KOPT-K1 (cell line): ENCODE measurements around the gene HUS1B.

Source experiments
- H3K27ac ChIP-seq: fragments of 200-600 bp; sonication (generic); 2 replicates; pipeline ENCODE4 v1.5.1; 2016; ENCODE audit warnings: antibody characterized with exemption, mild to moderate bottlenecking, low read depth, low read length; ENCODE audit not compliant: poor library complexity, severe bottlenecking
- H3K36me3 ChIP-seq: fragments of 200-600 bp; sonication (generic); 2 replicates; pipeline ENCODE4 v1.5.1; 2017; ENCODE audit warnings: antibody characterized with exemption, mild to moderate bottlenecking, low read length, moderate library complexity; ENCODE audit not compliant: insufficient read depth
- H3K9me3 ChIP-seq: fragments of 200-600 bp; sonication (generic); 2 replicates; pipeline ENCODE4 v1.5.1; 2017; ENCODE audit warnings: antibody characterized with exemption, low read length, mild to moderate bottlenecking; ENCODE audit not compliant: insufficient read depth, poor library complexity, severe bottlenecking

HUS1B gene

GRCh38 chr6:621931-622330, 35.0 kb downstream of the HUS1B start:
- Histone ChIP-seq H3K9me3 (no peaks in the 10 kb centered on the region), H3K36me3 (peaks cover 23% of the 10 kb centered on the region), H3K27ac (no peak overlapping the region)

GRCh38 chr6:620950-621349, 36.0 kb downstream of the HUS1B start:
- H3K27ac ChIP-seq, result no peak overlapping the region
- peaks cover 26% of the 10 kb centered on the region for H3K36me3 ChIP-seq
- no peaks in the 10 kb centered on the region for H3K9me3 ChIP-seq

DNA sequence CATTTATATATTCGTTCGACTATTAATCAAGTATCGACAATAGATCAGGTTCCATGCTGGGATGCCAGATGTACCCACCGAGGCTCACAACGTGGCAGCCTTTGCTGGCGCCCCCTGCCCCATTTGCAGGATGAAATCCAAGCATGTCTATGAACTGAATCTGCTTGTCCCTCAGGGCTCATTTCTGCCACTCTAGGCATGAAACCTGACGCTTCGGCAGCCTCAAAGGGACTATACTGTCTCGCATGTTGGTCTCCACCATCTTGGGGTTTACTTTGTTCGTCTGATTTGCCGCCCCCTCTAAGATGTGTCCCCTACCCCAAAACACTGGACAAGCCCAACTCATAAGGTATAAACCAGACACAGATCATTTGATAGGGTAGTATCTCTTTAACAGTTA, 36.7 kb downstream of the HUS1B start:
- peaks cover 34% of the 10 kb centered on the region for H3K36me3 ChIP-seq

GRCh38 chr6:617456-618100, 39.3 kb downstream of the HUS1B start:
- H3K27ac ChIP-seq, result no peak overlapping the region
- peaks cover 43% of the 10 kb centered on the region; the same call in 1 of the 2 replicates for H3K36me3 ChIP-seq
- no peaks in the 10 kb centered on the region for H3K9me3 ChIP-seq

More for the DNA sequence above, 36.7 kb downstream of the HUS1B start:
- Histone ChIP-seq H3K27ac (no peak overlapping the region), H3K9me3 (no peaks in the 10 kb centered on the region)

DNA sequence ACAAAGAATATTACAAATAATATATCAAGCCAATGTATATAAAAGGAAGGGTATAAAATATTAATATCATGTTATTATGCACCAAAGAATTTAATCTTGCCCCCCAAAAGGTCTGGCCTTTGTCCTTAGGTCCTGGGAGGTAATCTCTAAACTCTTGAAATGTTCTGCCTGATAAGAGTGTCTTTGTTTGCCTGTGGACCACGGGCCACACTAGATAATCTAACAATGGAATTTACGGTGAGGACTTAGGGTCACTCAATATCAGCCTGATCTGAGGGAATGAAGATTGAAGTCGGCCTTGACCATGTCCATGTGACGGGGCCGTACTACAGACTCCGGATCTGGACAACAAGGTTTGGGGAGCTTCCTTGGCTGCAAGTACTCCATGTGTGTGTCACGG, 42.9 kb downstream of the HUS1B start:
- H3K27ac ChIP-seq, result no peak overlapping the region
- peaks cover 36% of the 10 kb centered on the region for H3K36me3 ChIP-seq
- no peaks in the 10 kb centered on the region for H3K9me3 ChIP-seq

DNA sequence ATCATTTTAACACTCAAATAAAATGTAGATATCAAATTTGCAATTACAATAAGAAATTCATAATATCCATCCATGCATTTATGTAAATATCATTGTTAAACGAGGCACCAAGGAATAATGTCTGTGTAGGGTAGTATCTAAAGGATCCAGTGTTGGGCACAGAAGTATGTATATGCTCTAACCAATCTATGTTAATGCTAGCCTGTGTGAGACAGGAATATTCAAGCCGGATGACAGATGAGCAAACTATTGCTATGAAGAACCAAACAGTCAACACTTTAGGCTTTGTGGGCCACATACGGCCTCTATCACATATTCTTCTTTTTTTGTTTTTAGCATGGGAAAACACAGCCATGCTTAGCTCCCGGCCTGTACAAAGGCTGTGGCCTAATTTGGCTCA, 45.0 kb downstream of the HUS1B start:
- peaks cover 34% of the 10 kb centered on the region for H3K36me3 ChIP-seq
- H3K9me3 ChIP-seq, result no peaks in the 10 kb centered on the region
- H3K27ac ChIP-seq, result no peak overlapping the region

DNA sequence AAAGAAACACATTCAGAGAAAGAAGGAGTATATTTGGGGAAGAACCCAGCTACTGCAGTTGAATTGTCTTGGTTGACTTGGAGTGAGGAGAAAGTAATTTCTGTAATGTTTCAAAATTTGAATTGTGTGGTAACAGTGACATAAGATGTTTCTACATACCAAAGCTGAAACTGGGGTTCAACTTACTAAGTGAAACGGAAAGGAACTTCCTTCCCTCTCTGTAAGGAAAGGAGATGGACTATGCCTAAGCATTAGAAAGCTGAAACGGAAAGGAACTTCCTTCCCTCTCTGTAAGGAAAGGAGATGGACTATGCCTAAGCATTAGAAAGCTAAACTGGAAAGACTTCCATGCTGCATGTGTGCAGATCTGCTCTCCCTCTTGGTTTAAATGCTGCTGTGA, 46.0 kb downstream of the HUS1B start:
- Histone ChIP-seq H3K9me3 (no peaks in the 10 kb centered on the region), H3K27ac (no peak overlapping the region), H3K36me3 (peaks cover 37% of the 10 kb centered on the region)

GRCh38 chr6:609905-610304, 47.0 kb downstream of the HUS1B start:
- Histone ChIP-seq H3K9me3 (no peaks in the 10 kb centered on the region), H3K36me3 (peaks cover 27% of the 10 kb centered on the region), H3K27ac (no peak overlapping the region)

GRCh38 chr6:606829-607379, 50.0 kb downstream of the HUS1B start:
- peaks cover 21% of the 10 kb centered on the region for H3K36me3 ChIP-seq
- no peaks in the 10 kb centered on the region for H3K9me3 ChIP-seq
- H3K27ac ChIP-seq, result no peak overlapping the region
